Astrocyte (in vitro differentiated cells and primary cell): ENCODE data around the gene CD59. TPM values are rescaled to one million over a fixed set of nuclear protein-coding genes. Genes with fewer than 3 reads are reported as not detected.
A peak's percentile ranks its signal among the peaks of the same experiment; 100 is the strongest.

Experiments
- DNase-seq: peaks from one replicate; pipeline ENCODE4 v3.0.0-alpha.2; 2010; ENCODE audit warnings: low read depth
- FAIRE-seq: peaks from 2 replicates; lab custom pipeline; 2011; peaks lifted over from hg19 to GRCh38; lab: Jason Lieb, UNC
- H2AFZ ChIP-seq: 2 replicates; pipeline ENCODE4 v1.6.0; 2012; ENCODE audit warnings: low read depth, low read length, inconsistent platforms
- H3K27ac ChIP-seq: 2 replicates; pipeline ENCODE4 v1.5.1; 2011; ENCODE audit warnings: low read depth, low read length, inconsistent platforms
- H3K27me3 ChIP-seq: 2 replicates; pipeline ENCODE4 v1.6.0; 2011; ENCODE audit warnings: low read length, inconsistent platforms; ENCODE audit not compliant: insufficient read depth
- H3K36me3 ChIP-seq: 2 replicates; pipeline ENCODE4 v1.5.1; 2011; ENCODE audit warnings: low read length, inconsistent platforms; ENCODE audit not compliant: insufficient read depth
- H3K4me1 ChIP-seq: 2 replicates; pipeline ENCODE4 v1.5.1; 2011; ENCODE audit warnings: low read length, inconsistent platforms; ENCODE audit not compliant: insufficient read depth
- H3K4me2 ChIP-seq: 2 replicates; pipeline ENCODE4 v1.6.0; 2012; ENCODE audit warnings: low read length, inconsistent platforms
- H3K4me3 ChIP-seq: 2 replicates; pipeline ENCODE4 v1.5.1; 2011; ENCODE audit warnings: low read depth, mild to moderate bottlenecking, low read length, inconsistent platforms; ENCODE audit not compliant: insufficient read depth
- H3K79me2 ChIP-seq: 2 replicates; pipeline ENCODE4 v1.6.0; 2012; ENCODE audit warnings: mild to moderate bottlenecking, low read length, inconsistent platforms; ENCODE audit not compliant: insufficient read depth
- H3K9ac ChIP-seq: 2 replicates; pipeline ENCODE4 v1.6.0; 2012; ENCODE audit warnings: mild to moderate bottlenecking, low read length, inconsistent platforms
- H3K9me3 ChIP-seq: 2 replicates; pipeline ENCODE4 v1.5.1; 2012; ENCODE audit warnings: low read depth, mild to moderate bottlenecking, low read length, inconsistent platforms; ENCODE audit not compliant: insufficient read depth
- H4K20me1 ChIP-seq: 2 replicates; pipeline ENCODE4 v1.6.0; 2012; ENCODE audit warnings: low read length, inconsistent platforms; ENCODE audit not compliant: insufficient read depth
- H3K27ac Mint-ChIP-seq: one replicate; pipeline ENCODE4 v1.8.0; 2021; ENCODE audit warnings: mild to moderate bottlenecking, mixed read lengths; ENCODE audit not compliant: unreplicated experiment
- H3K27me3 Mint-ChIP-seq: one replicate; pipeline ENCODE4 v1.8.0; 2021; ENCODE audit warnings: low read depth, mixed read lengths; ENCODE audit not compliant: unreplicated experiment
- H3K36me3 Mint-ChIP-seq: one replicate; pipeline ENCODE4 v1.8.0; 2021; ENCODE audit warnings: low read depth, mixed read lengths; ENCODE audit not compliant: unreplicated experiment
- H3K4me1 Mint-ChIP-seq: one replicate; pipeline ENCODE4 v1.8.0; 2021; ENCODE audit warnings: low read depth, mixed read lengths; ENCODE audit not compliant: unreplicated experiment
- H3K4me3 Mint-ChIP-seq: one replicate; pipeline ENCODE4 v1.8.0; 2021; ENCODE audit warnings: mild to moderate bottlenecking, moderate library complexity, mixed read lengths; ENCODE audit not compliant: unreplicated experiment
- H3K9me3 Mint-ChIP-seq: one replicate; pipeline ENCODE4 v1.8.0; 2021; ENCODE audit warnings: mild to moderate bottlenecking, mixed read lengths; ENCODE audit not compliant: unreplicated experiment
- EZH2 ChIP-seq: IDR thresholded peaks from 2 replicates; pipeline ENCODE4 v1.6.1; 2012; ENCODE audit warnings: mild to moderate bottlenecking, low read length, inconsistent platforms; ENCODE audit not compliant: insufficient read depth
- total RNA-seq: library from RNA; stranded (reverse); gene quantifications from 2 replicates; pipeline ENCODE4 v1.2.1, GENCODE V29; 2021
- TF ChIP-seq, protein P1 (sequence below): IDR thresholded peaks from 2 replicates; pipeline ENCODE4 v1.5.1; 2011; ENCODE audit warnings: low read depth, mild to moderate bottlenecking, inconsistent platforms, low read length, moderate library complexity; ENCODE audit not compliant: insufficient read depth

Gene CD59
- total RNA-seq, 1 donor from 2014 or later: 587 TPM

DNA sequence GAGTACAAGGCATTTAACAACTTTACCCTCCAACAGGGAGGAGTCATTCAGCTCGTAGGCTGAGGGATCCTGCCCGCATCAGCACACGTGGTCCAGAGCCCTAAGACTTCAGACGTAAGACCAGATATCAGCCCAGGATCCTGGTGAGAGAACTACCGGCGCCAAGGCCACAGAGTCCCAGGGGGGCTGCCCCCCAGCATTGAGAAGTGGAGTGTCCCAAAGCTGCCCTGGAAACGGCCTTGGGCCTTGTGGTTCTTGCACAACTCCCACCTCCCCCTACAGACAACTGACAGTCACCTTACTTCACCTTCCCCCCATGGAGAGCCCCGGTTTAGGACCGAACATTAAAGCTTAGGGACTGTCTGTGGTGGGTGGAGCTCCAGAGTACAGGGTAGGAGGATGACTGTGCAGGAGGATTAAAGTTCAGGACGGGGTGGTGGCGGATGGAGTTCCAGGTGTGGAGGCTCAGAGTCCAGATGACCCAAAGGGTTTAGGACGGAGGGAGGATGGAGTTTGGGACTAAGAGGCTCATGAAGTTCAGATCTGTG lies 36.6 kb downstream of the CD59 start:
- no peak overlapping the region for H2AFZ ChIP-seq
- no peaks in the 10 kb centered on the region for H3K36me3 ChIP-seq
- H3K4me1 ChIP-seq: peaks cover 63% of the 10 kb centered on the region
- H3K4me2 ChIP-seq: peak overlapping the region; percentile 77
- H3K4me3 Mint-ChIP-seq: peak overlapping the region; percentile 72
- H3K9me3 Mint-ChIP-seq: no peaks in the 10 kb centered on the region
- H3K4me3 ChIP-seq: no peak overlapping the region
- peaks cover 3% of the 10 kb centered on the region for H3K36me3 Mint-ChIP-seq
- H4K20me1 ChIP-seq: no peaks in the 10 kb centered on the region
- no peaks in the 10 kb centered on the region for H3K79me2 ChIP-seq
- no peak for FAIRE-seq
- TF ChIP-seq, protein P1, sequence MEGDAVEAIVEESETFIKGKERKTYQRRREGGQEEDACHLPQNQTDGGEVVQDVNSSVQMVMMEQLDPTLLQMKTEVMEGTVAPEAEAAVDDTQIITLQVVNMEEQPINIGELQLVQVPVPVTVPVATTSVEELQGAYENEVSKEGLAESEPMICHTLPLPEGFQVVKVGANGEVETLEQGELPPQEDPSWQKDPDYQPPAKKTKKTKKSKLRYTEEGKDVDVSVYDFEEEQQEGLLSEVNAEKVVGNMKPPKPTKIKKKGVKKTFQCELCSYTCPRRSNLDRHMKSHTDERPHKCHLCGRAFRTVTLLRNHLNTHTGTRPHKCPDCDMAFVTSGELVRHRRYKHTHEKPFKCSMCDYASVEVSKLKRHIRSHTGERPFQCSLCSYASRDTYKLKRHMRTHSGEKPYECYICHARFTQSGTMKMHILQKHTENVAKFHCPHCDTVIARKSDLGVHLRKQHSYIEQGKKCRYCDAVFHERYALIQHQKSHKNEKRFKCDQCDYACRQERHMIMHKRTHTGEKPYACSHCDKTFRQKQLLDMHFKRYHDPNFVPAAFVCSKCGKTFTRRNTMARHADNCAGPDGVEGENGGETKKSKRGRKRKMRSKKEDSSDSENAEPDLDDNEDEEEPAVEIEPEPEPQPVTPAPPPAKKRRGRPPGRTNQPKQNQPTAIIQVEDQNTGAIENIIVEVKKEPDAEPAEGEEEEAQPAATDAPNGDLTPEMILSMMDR: no peak
- TF ChIP-seq EZH2: no peak
- no peak for DNase-seq
- H3K4me1 Mint-ChIP-seq: peaks cover 37% of the 10 kb centered on the region
- H3K27me3 Mint-ChIP-seq: no peaks in the 10 kb centered on the region
- no peak overlapping the region for H3K9ac ChIP-seq
- H3K27me3 ChIP-seq: no peaks in the 10 kb centered on the region
- peak overlapping the region; percentile 69 for H3K27ac Mint-ChIP-seq
- no peaks in the 10 kb centered on the region for H3K9me3 ChIP-seq
- peak overlapping the region; percentile 71 for H3K27ac ChIP-seq

DNA sequence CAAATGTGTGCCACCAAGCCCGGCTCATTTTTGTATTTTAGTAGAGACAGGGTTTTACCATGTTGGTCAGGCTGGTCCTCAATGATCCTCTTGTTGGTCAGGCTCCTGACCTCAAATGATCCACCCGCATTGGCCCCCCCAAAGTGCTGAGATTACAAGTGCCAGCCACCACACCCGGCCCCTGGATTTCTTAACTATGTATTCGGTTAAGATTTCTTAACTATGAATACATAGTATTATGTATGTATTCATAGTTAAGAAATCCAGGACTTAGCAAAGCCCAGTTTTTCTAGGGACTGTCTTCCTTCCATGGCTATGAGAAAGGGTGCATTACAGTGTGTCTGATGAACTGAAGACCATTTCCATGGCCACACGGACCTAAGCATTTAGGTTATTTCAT lies 37.3 kb downstream of the CD59 start:
- Histone ChIP-seq H3K27me3 (no peaks in the 10 kb centered on the region), H3K79me2 (no peaks in the 10 kb centered on the region), H3K4me1 (peaks cover 61% of the 10 kb centered on the region), H4K20me1 (no peaks in the 10 kb centered on the region), H3K4me2 (no peak overlapping the region), H3K4me3 (no peak overlapping the region), H3K36me3 (no peaks in the 10 kb centered on the region), H3K27ac (no peak overlapping the region), H3K9ac (no peak overlapping the region), H3K9me3 (no peaks in the 10 kb centered on the region), H2AFZ (no peak overlapping the region)
- no peaks in the 10 kb centered on the region for H3K9me3 Mint-ChIP-seq
- TF ChIP-seq, protein P1: no peak
- TF ChIP-seq EZH2: no peak
- no peaks in the 10 kb centered on the region for H3K27me3 Mint-ChIP-seq
- H3K27ac Mint-ChIP-seq: no peak overlapping the region
- no peak overlapping the region for H3K4me3 Mint-ChIP-seq
- peaks cover 33% of the 10 kb centered on the region for H3K4me1 Mint-ChIP-seq
- FAIRE-seq (no peak), DNase-seq (no peak)
- H3K36me3 Mint-ChIP-seq: peaks cover 2% of the 10 kb centered on the region

DNA sequence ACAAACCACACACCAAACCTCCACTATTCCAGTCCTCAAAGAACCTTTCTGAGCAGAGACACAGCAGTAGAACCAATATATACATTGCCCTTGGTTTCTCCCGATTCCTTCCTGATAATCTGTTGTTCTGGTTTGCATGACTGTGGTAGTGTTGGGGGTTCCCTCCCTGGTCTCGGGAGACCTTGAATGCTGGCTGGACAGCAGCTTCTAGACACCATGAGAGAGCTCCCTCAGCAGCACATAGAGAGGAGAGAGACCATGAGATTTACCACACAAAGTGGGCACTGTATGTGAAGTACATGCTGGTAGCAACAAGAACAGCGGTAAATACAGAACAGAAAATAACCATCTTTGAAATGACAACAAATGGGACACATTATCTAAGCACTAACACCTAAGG lies 38.2 kb downstream of the CD59 start:
- Histone ChIP-seq H3K9ac (no peak overlapping the region), H3K27ac (no peak overlapping the region), H3K4me1 (peaks cover 58% of the 10 kb centered on the region), H3K79me2 (no peaks in the 10 kb centered on the region), H2AFZ (no peak overlapping the region), H3K4me2 (no peak overlapping the region), H3K36me3 (no peaks in the 10 kb centered on the region), H3K4me3 (no peak overlapping the region), H3K9me3 (no peaks in the 10 kb centered on the region), H3K27me3 (no peaks in the 10 kb centered on the region), H4K20me1 (no peaks in the 10 kb centered on the region)
- Mint-ChIP-seq H3K9me3 (no peaks in the 10 kb centered on the region), H3K4me3 (no peak overlapping the region), H3K27me3 (no peaks in the 10 kb centered on the region), H3K4me1 (peaks cover 33% of the 10 kb centered on the region), H3K27ac (no peak overlapping the region), H3K36me3 (peaks cover 2% of the 10 kb centered on the region)
- DNase-seq (no peak), FAIRE-seq (no peak)
- no peak for TF ChIP-seq EZH2
- TF ChIP-seq, protein P1: no peak
